HG02943 (cell line): Measurements from ENCODE around the gene CNTD1.
"Not testable (repeated sequence)": the region's sequence is repeated elsewhere in the genome, so short reads cannot be mapped to it uniquely, and the experiment has no call there.

ENCODE experiments used
- ATAC-seq: cut with Tn5 transposase; IDR thresholded peaks from one replicate; pipeline ENCODE4 v1.9.1; 2021; ENCODE audit warnings: mild to moderate bottlenecking, low read depth, moderate library complexity; ENCODE audit not compliant: unreplicated experiment

CNTD1 gene, protein sequence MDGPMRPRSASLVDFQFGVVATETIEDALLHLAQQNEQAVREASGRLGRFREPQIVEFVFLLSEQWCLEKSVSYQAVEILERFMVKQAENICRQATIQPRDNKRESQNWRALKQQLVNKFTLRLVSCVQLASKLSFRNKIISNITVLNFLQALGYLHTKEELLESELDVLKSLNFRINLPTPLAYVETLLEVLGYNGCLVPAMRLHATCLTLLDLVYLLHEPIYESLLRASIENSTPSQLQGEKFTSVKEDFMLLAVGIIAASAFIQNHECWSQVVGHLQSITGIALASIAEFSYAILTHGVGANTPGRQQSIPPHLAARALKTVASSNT

DNA sequence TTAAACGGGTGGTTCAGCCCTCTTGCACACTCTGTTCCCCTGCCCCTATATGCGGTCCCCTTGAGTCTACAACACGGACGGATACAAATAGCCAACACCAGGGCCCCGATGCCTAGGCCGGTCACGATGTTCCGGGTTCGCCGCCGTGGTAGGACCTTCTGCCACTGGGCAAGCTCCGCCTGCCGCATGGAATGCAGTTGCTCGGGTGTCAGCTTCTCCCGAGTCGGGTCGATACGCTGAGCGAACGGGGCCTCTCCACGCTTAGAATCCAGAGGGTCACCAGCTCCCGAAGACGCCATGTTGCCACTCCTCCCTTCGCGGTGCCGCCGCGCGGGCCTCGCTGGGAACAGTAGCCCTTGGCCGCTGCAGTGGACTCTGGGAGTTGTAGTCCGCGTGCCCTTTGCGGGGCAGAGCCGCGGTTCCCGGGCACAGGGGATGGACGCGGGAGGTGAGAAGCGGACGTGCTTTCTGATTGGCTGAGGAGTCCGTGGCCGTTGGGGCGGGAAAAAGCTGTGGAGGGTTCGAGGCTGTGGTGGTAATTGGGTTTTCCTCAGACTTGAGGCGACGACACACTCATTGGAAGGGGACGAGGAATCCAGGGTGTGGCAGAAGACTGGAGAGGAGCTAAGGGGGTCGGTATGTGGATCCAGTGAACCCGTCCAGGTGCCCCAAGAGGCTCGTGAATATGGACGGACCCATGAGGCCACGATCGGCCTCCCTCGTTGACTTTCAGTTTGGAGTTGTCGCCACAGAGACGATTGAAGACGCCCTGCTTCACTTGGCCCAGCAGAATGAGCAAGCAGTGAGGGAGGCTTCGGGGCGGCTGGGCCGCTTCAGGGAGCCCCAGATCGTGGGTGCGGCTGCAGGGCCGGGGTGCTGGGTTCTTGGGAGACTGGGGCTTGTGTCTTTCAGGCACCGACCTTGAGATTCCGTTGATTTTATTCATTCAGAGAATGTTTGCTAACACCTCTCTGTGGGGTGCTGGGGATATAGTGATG lies at the start of gene CNTD1, which contains the start of gene COA3:
CNTD1 (plus strand) TSS at position 479 of the 998 bp plus-strand sequence; CDS start at position 686, 207 bp downstream.
COA3 (minus strand) TSS at position 322 of the 998 bp plus-strand sequence; CDS start at position 299, 23 bp downstream.
- no peak for ATAC-seq

DNA sequence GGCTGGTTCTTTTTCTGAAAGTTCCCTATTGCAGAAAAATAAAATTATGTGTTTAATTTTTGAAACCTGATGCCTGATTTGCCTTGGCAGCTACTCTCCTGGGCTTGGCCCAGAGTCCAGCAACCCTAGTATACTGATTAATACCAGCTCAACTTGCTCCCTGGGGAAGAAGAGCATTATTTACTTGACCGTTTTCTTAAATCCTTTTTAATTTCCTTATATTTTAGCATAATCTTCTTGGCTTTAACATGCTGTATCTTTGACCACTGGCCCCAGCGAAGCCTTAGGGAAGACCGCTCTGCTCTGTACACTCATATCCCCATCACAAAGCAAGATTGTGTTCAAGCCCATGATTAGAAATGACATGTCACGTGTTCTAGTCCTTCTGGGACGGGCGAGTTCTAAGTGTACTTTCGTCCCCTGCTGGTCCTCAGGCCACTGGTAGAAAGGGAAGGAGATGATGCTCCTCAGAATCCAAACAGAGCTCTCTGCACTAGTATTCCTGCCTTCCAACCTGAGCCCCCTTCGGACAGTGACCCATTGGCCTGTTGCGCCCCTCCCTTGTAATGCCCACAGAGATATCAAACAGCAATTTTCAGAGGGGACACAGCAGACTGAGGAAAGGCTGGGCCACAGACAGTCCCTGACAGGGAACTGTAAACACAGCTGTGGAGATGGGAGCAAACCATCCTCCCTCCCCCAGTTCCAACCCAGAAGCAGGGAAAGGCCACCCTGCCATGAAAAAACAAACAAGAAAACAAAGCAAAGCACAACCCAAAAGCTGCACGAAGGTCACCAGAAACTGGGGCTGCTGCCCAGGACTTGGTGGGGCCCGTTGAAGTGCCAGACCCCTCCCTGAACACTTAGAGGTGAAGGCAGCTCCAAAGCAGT lies 49.5 kb upstream of the CNTD1 start:
- no peak for ATAC-seq

DNA sequence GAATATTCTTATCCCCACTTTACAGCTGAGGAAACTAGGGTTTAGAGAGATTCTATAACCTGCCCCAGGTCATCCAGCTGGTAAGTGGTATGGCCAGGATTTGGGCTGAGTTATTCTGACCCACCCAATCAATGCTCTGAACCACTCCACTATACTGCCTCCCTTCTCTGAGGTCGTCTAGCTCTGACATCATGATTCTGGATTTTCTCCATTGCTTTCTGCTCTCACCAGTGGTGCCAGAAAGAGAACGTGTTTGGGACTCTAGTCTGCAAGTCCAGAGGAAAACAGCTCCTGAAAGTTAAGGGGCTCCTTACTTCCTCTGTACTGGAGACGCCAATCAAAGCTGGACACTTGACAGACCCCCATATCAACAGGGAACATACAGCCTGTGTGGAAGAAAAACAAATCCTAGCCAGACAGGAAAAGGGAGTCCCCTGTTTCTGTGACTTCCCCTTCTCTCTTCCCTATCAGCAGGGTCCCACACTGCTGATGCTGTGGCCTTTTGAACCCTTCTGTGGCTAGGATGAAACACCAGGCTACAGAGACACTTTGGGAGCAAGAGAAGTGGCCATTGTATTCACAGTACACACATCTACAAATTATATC lies 47.8 kb upstream of the CNTD1 start:
- ATAC-seq: no peak

GRCh38 chr17:42751628-42752027 lies 47.0 kb upstream of the CNTD1 start:
- no peak for ATAC-seq

DNA sequence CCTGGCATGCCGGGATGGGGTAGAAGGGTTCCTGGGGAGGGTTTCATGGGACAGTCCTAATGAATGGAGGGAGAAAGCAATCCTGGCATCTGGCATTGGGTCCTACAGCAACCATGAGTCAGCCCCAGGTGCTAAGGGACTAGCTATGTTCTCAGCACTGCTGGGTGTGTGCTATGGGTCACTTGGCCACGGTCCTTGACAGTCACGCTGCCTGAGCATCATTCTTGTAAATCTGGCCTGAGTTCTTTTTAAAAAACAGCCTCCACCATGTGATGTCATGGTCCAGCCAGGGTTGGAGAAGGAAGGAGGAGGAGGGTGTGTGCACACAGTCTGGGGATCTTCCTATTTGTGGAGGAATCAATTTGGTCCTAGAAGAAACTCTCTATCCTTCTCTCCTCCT lies 43.9 kb upstream of the CNTD1 start:
- no peak for ATAC-seq

DNA sequence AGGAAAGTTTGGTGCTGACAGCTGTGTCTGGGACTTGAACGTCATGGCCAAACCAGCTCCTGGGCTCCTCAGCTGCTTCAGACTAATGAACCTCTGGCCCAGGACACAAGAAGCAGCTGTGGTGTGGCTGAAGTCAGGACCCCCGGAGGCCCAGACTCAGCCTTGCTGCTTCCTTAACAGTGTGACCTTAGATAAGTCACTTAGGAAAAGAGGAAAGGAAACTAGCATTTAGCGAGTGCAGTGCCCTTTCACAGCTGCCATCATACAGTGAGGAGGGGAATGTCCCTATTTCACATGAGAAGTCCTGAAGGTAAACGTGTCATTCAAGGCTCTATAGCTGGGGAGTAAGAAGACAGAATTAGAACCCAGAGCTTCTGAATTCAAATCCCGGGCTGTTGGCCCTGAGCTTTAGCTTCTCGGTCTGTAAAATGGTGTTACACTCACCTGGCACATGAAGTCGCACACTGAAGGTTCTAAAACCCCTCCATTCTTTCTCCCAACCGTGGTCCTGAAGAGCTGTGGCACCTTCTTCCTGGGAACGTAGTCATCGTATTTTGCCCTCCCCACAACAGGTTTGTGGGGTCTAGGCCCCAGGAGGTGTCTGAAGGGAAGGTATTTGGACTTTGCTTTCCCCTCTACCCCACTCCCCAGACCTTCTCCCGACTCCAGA lies 38.5 kb upstream of the CNTD1 start:
- no peak for ATAC-seq

DNA sequence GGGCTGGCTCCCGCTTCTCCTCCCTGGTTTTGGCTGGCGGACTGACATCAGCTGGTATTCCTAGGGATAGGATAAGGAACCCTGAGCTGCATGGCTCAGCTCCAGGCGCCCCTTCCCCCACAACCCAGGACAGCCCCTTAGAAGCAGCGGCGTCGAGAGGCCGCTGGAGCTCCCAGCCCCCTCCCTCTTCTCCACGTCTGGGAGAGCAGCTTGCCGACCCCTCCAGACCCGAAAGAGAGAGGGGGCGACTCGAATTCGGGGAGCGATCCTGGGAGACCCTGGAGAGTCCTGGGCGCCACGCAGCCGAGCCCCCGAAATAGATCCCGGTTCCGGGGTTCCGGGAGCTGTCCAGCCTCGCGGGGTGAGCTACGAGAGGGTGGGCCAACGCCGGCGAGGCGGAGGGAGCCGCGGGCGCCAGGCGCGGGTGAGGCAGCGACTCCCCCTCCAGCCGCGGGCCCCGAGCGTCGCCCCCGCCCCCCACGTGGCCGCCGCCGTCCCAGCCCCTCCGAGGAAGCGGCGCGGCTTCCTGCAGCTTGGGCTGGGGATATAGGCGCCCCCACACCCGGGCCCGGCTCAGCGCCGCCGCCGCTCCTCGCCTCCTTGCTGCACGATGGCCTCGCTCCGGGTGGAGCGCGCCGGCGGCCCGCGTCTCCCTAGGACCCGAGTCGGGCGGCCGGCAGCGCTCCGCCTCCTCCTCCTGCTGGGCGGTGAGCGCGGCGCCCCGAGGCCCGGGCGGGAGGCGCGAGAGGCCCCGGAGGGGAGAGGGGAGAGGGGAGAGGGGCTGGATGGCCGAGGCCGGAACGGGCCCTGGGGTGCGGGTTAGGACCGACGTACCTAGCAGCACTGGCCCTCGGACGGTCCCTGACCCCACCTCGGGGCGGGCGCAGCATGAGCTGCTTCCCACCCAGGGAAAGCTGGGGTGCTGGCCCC lies 37.7 kb upstream of the CNTD1 start, which contains the start of gene RAMP2:
RAMP2 (plus strand) TSS at position 576 of the 930 bp plus-strand sequence; CDS start at position 611, 35 bp downstream.
- ATAC-seq: no peak

GRCh38 chr17:42761638-42762037 lies 37.0 kb upstream of the CNTD1 start:
- no peak for ATAC-seq

GRCh38 chr17:42766124-42766523 lies 32.5 kb upstream of the CNTD1 start:
- no peak for ATAC-seq

DNA sequence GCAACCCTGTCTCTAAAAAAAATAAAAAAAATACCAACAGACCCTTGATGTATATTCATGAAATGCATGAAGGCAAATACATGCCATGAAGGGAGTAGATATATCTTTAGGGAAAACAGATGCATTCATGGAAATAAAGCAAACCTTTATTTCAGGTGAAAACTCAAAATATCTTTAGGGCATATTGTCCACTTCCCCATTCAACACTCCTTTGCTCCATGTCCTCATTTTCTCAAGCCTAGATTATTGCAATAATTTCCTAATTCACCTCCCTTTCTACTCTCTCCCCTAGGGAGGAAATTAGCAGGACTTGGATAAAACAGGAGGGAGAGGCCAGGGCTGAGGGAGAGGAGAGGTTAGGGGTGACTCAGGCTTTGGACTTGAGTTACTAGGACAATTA lies 31.1 kb upstream of the CNTD1 start:
- ATAC-seq: no peak

DNA sequence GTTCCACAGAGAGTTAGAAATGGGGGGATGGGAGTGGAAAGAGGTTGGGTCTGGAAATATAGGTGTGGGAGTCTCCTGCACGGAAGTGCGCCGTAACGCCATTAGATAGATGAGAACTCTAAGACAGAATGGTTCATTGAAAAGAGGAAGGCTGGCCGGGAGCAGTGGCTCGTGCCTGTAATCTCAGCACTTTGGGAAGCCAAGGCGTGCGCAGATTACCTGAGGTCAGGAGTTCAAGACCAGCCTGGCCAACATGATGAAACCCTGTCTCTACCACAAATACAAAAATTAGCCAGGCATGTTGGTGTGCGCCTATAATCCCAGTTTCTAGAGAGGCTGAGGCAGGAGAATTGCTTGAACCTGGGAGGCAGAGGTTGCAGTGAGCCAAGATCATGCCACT lies 30.7 kb upstream of the CNTD1 start:
- not testable (repeated sequence) for ATAC-seq

DNA sequence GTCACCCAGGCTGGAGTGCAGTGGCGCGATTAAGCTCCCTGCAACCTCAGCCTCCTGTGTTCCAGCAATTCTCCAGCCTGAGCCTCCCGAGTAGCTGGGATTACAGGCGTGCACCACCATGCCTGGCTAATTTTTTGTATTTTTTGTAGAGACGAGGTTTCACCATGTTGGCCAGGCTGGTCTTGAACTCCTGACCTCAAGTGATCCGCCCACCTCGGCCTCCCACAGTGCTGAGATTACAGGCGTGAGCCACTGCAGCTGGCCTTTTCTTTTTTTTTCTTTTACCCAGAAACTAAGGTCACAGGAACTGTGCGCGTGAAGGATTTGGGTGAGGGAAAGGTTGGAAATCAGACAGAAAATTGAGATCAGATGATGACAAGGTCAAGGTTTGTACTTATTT lies 28.7 kb upstream of the CNTD1 start:
- ATAC-seq: not testable (repeated sequence)

DNA sequence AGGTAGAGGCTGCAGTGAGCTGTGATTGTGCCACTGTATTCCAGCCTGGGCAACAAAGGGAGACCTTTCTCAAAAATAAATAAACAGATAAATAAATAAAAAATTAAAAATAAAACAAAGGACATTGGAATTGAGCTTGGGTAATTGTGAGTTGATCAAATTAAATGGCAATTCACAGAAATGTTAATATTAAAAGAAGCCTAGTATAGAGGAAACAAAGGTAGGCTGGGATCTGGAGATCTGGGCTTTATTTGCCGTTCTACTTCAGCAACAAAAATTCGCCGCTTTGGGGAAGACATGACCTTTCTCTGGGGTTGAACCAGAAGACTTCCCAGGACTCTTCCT lies 25.7 kb upstream of the CNTD1 start:
- ATAC-seq: no peak

DNA sequence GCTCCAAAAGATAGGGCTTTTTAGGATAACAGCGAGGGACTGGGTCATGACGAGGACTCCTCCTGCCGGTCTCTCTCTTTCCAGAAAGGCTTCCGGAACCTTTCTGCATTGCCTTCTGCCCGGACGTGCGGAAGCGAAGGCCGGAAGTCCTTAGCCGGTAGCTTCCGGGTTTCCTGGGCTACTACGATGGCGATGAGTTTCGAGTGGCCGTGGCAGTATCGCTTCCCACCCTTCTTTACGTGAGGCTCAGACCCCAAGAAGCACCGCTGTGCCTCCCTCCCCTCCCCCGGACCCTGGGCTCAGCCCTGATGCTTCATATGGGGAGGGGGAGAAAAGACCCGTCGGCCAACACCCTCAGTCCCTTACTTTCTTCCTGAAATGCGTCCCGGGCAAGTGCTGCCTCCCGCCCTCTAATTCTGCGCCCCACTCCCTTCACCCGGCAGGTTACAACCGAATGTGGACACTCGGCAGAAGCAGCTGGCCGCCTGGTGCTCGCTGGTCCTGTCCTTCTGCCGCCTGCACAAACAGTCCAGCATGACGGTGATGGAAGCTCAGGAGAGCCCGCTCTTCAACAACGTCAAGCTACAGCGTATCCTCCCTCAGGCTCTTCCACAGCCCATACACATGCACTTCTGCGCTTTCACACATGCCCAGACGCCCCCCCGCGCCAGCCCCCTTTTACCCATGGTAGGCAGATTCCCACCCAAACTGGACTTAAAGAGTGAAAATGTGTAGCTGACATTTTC lies 25.2 kb upstream of the CNTD1 start, which contains the start of gene VPS25:
VPS25 (plus strand) TSS at position 160 of the 746 bp plus-strand sequence; CDS start at position 187, 27 bp downstream.
- ATAC-seq: peak; percentile 85

DNA sequence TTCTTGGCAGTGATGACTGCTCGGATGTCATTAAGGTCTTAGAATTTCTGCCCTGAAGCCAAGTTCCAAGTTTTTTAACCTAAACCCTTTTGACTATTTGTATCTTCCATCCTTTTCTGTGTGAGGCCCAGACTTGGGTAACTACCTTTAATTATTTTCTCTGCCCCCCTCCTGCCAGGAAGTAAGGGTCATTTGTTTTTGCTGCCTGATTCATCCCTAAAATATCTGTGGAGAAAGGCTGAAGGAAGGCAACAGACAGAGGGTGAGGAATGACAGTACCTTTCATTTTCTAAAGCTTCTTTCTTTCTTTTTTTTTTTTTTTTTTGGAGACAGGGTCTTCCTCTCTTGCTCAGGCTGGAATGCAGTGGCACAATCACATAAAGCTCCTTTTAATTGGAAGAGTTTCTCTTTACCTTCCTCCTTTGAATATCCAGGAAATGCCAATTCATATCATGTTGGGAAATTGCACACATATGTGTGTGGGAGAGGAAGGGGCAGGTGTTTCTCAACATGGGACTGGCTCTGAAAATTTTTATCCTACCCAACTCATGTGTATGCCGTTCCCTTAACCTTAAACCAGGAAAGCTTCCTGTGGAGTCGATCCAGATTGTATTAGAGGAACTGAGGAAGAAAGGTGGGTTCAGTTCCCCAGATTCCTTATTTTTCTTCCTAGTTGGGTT lies 24.5 kb upstream of the CNTD1 start:
- ATAC-seq: no peak

- no peak for ATAC-seq
These were observed 23.0 kb upstream of the CNTD1 start for GRCh38 chr17:42775534-42776098.

GRCh38 chr17:42778570-42778969 lies 20.1 kb upstream of the CNTD1 start:
- no peak for ATAC-seq
